Measurements from ENCODE around the gene TSC22D1.

The TSC22D1 gene

DNA sequence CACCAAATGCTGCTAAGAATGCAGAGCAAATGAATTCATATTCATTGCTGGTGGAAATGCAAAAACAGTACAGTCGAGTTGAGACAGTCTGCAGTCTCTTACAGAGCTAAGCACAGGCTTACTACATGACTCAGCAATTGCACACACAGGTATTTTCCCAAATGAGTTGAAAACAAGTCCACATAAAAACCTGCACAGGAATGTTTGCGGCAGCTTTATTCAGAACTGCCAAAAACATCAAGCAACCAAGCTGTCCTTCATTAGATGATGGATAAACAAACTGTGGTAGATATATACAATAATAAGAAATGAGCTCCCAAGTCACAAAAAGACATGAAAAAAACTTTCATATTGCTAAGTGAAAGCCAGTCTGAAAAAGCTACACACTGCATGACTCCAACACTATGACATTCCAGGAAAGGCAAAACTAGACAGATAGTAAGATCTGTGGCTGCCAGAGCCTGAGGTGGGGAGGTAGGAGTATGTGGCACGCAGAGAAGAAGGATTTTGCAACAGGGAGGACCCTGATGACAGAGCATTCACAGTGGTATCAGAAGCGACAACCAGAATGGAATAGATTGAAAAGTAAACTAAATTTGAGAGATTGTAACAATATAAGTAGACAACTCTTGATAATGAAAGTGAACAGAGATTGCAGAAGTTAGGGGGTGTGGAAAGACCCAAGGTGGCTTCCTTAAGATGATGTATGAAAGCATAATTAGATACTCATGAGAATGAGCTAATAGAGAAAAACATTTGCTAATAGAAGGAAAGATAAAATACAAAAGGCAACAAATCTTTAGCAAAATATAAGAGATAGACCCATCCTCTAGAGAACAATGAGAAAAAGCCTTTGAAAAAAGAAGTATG, 52.7 kb downstream of the TSC22D1 start:
- H2AFZ ChIP-seq (ENCODE audit: insufficient read depth, low read length, poor library complexity): no peak overlapping the region
- no peak overlapping the region for H2BK5ac ChIP-seq (ENCODE audit: low read depth, low read length, poor library complexity)
- no peak overlapping the region for H3K14ac ChIP-seq (ENCODE audit: low read length)
- H3K23ac ChIP-seq (ENCODE audit: low read length): no peak overlapping the region
- peaks cover 7% of the 10 kb centered on the region for H3K79me1 ChIP-seq (ENCODE audit: low read length)
- H4K12ac ChIP-seq (ENCODE audit: low read depth, low read length): no peak overlapping the region
- no peak overlapping the region for H3K9ac ChIP-seq (ENCODE audit: low read length)
- no peak overlapping the region for H4K91ac ChIP-seq (ENCODE audit: low read depth, low read length)
- no peak overlapping the region for H3K4ac ChIP-seq (ENCODE audit: low read depth, low read length)
- no peak overlapping the region for H3K18ac ChIP-seq (ENCODE audit: low read length)
- no peak overlapping the region for H2BK12ac ChIP-seq (ENCODE audit: low read length)
- H3K4me2 ChIP-seq (ENCODE audit: low read length): peak overlapping the region; percentile 49
- no CpG with 5 or more reads among the region's 4 CpGs for WGBS (ENCODE audit: extremely low coverage, insufficient coverage, insufficient read length)
- no peaks in the 10 kb centered on the region for H3K27me3 ChIP-seq (ENCODE audit: insufficient read depth, low read length)
- no peak overlapping the region for H4K8ac ChIP-seq (ENCODE audit: low read depth, low read length)
- no peak overlapping the region for H2AK5ac ChIP-seq (ENCODE audit: low read length)
- H3K4me3 ChIP-seq (ENCODE audit: low read depth, low read length): no peak overlapping the region
- no peaks in the 10 kb centered on the region for H3K9me3 ChIP-seq (ENCODE audit: insufficient read depth, low read depth, low read length)
- H3K4me1 ChIP-seq (ENCODE audit: control insufficient read depth in 1 of 2, insufficient read depth in 2 of 2, low read length in 2 of 2): peaks cover 0 to 11% of the 10 kb centered on the region in 2 experiments
- peak overlapping the region; percentile 93 for H3K27ac ChIP-seq (ENCODE audit: low read depth, low read length)
- H3K79me2 ChIP-seq (ENCODE audit: control insufficient read depth, insufficient read depth, low read length, poor library complexity): peaks cover 3% of the 10 kb centered on the region
- no peak overlapping the region for H2BK120ac ChIP-seq (ENCODE audit: insufficient read depth, low read length, poor library complexity)
- DNase-seq: peak; percentile 76 to 89
- no peaks in the 10 kb centered on the region for H3K36me3 ChIP-seq (ENCODE audit: control insufficient read depth in 1 of 2, insufficient read depth in 2 of 2, low read length in 2 of 2)

DNA sequence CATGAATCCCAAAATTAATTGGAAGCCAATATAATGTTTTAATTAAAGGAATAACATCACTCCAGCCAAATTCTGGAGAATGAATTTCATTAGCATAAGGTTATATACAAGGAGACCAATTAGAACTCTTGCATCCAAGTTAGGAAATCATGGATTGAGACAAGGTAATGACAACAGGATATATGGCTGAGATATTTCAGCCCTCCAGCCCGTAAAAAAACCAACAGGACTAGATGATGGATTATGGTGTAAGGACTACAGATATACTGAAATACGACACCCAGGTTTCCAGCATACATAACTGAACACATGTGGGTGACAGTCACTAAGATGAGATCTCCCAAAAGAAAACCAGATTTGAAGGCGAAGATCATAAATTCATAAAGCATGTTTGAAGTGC, 56.5 kb downstream of the TSC22D1 start:
- H3K79me1 ChIP-seq (ENCODE audit: low read length): peaks cover 1% of the 10 kb centered on the region
- H2BK120ac ChIP-seq (ENCODE audit: insufficient read depth, low read length, poor library complexity): no peak overlapping the region
- peaks cover 0 to 5% of the 10 kb centered on the region in 2 experiments for H3K4me1 ChIP-seq (ENCODE audit: control insufficient read depth in 1 of 2, insufficient read depth in 2 of 2, low read length in 2 of 2)
- no peak overlapping the region for H3K14ac ChIP-seq (ENCODE audit: low read length)
- H2AFZ ChIP-seq (ENCODE audit: insufficient read depth, low read length, poor library complexity): no peak overlapping the region
- no peaks in the 10 kb centered on the region for H3K9me3 ChIP-seq (ENCODE audit: insufficient read depth, low read depth, low read length)
- no peak overlapping the region for H3K4me2 ChIP-seq (ENCODE audit: low read length)
- WGBS (ENCODE audit: extremely low coverage, insufficient coverage, insufficient read length): no CpG with 5 or more reads among the region's 3 CpGs
- H4K12ac ChIP-seq (ENCODE audit: low read depth, low read length): no peak overlapping the region
- no peak for DNase-seq
- H2BK5ac ChIP-seq (ENCODE audit: low read depth, low read length, poor library complexity): no peak overlapping the region
- no peak overlapping the region for H2AK5ac ChIP-seq (ENCODE audit: low read length)
- H3K27ac ChIP-seq (ENCODE audit: low read depth, low read length): no peak overlapping the region
- H3K18ac ChIP-seq (ENCODE audit: low read length): no peak overlapping the region
- H4K8ac ChIP-seq (ENCODE audit: low read depth, low read length): no peak overlapping the region
- no peaks in the 10 kb centered on the region for H3K27me3 ChIP-seq (ENCODE audit: insufficient read depth, low read length)
- peaks cover 0 to 3% of the 10 kb centered on the region in 2 experiments for H3K36me3 ChIP-seq (ENCODE audit: control insufficient read depth in 1 of 2, insufficient read depth in 2 of 2, low read length in 2 of 2)
- no peak overlapping the region for H2BK12ac ChIP-seq (ENCODE audit: low read length)
- no peak overlapping the region for H3K4ac ChIP-seq (ENCODE audit: low read depth, low read length)
- H3K79me2 ChIP-seq (ENCODE audit: control insufficient read depth, insufficient read depth, low read length, poor library complexity): no peaks in the 10 kb centered on the region
- H3K9ac ChIP-seq (ENCODE audit: low read length): no peak overlapping the region
- H4K91ac ChIP-seq (ENCODE audit: low read depth, low read length): no peak overlapping the region
- no peak overlapping the region for H3K4me3 ChIP-seq (ENCODE audit: low read depth, low read length)
- H3K23ac ChIP-seq (ENCODE audit: low read length): no peak overlapping the region

DNA sequence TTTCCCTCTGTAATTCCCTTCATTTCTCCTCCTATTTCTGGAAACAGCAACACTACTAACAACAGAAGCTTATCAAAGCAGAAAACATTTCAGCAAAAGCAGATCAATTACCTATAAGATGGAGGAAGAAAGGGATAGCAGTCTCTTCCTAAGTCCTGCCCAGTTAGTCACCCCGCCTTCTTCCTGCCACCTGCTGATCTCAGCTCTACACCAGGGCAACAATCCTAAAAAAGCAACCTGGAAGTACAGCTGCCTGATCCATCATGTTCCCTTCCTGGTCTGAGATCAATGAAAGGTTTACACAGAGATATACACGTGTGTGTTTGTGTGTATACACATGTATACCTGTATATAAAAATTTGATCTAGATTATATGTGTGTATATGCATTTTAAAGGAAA, 59.4 kb downstream of the TSC22D1 start:
- H3K4me3 ChIP-seq (ENCODE audit: low read depth, low read length): no peak overlapping the region
- no peak overlapping the region for H4K91ac ChIP-seq (ENCODE audit: low read depth, low read length)
- H3K4ac ChIP-seq (ENCODE audit: low read depth, low read length): no peak overlapping the region
- no peak overlapping the region for H4K12ac ChIP-seq (ENCODE audit: low read depth, low read length)
- H2AK5ac ChIP-seq (ENCODE audit: low read length): no peak overlapping the region
- no peak overlapping the region for H4K8ac ChIP-seq (ENCODE audit: low read depth, low read length)
- DNase-seq: no peak
- peaks cover under 1% of the 10 kb centered on the region for H3K79me1 ChIP-seq (ENCODE audit: low read length)
- H3K27me3 ChIP-seq (ENCODE audit: insufficient read depth, low read length): no peaks in the 10 kb centered on the region
- H2BK5ac ChIP-seq (ENCODE audit: low read depth, low read length, poor library complexity): no peak overlapping the region
- H3K18ac ChIP-seq (ENCODE audit: low read length): no peak overlapping the region
- no CpG with 5 or more reads among the region's 2 CpGs for WGBS (ENCODE audit: extremely low coverage, insufficient coverage, insufficient read length)
- no peak overlapping the region for H3K14ac ChIP-seq (ENCODE audit: low read length)
- no peaks in the 10 kb centered on the region for H3K4me1 ChIP-seq (ENCODE audit: control insufficient read depth in 1 of 2, insufficient read depth in 2 of 2, low read length in 2 of 2)
- no peak overlapping the region for H2BK120ac ChIP-seq (ENCODE audit: insufficient read depth, low read length, poor library complexity)
- H3K9ac ChIP-seq (ENCODE audit: low read length): no peak overlapping the region
- no peak overlapping the region for H3K27ac ChIP-seq (ENCODE audit: low read depth, low read length)
- no peaks in the 10 kb centered on the region for H3K9me3 ChIP-seq (ENCODE audit: insufficient read depth, low read depth, low read length)
- H3K79me2 ChIP-seq (ENCODE audit: control insufficient read depth, insufficient read depth, low read length, poor library complexity): no peaks in the 10 kb centered on the region
- no peak overlapping the region for H2AFZ ChIP-seq (ENCODE audit: insufficient read depth, low read length, poor library complexity)
- no peak overlapping the region for H3K4me2 ChIP-seq (ENCODE audit: low read length)
- peaks cover 0 to 6% of the 10 kb centered on the region in 2 experiments for H3K36me3 ChIP-seq (ENCODE audit: control insufficient read depth in 1 of 2, insufficient read depth in 2 of 2, low read length in 2 of 2)
- no peak overlapping the region for H2BK12ac ChIP-seq (ENCODE audit: low read length)
- no peak overlapping the region for H3K23ac ChIP-seq (ENCODE audit: low read length)

GRCh38 chr13:44514278-44514677, 61.9 kb downstream of the TSC22D1 start:
- H2AFZ ChIP-seq (ENCODE audit: insufficient read depth, low read length, poor library complexity): no peak overlapping the region
- H3K9me3 ChIP-seq (ENCODE audit: insufficient read depth, low read depth, low read length): no peaks in the 10 kb centered on the region
- H3K36me3 ChIP-seq (ENCODE audit: control insufficient read depth in 1 of 2, insufficient read depth in 2 of 2, low read length in 2 of 2): peaks cover 0 to 10% of the 10 kb centered on the region in 2 experiments
- H3K79me1 ChIP-seq (ENCODE audit: low read length): no peaks in the 10 kb centered on the region
- no peak overlapping the region for H4K8ac ChIP-seq (ENCODE audit: low read depth, low read length)
- H3K4ac ChIP-seq (ENCODE audit: low read depth, low read length): no peak overlapping the region
- H3K9ac ChIP-seq (ENCODE audit: low read length): no peak overlapping the region
- H3K27ac ChIP-seq (ENCODE audit: low read depth, low read length): no peak overlapping the region
- H2AK5ac ChIP-seq (ENCODE audit: low read length): no peak overlapping the region
- no peak for DNase-seq
- H3K14ac ChIP-seq (ENCODE audit: low read length): no peak overlapping the region
- no peak overlapping the region for H3K4me2 ChIP-seq (ENCODE audit: low read length)
- no CpG with 5 or more reads among the region's 6 CpGs for WGBS (ENCODE audit: extremely low coverage, insufficient coverage, insufficient read length)
- no peaks in the 10 kb centered on the region for H3K4me1 ChIP-seq (ENCODE audit: control insufficient read depth in 1 of 2, insufficient read depth in 2 of 2, low read length in 2 of 2)
- H3K4me3 ChIP-seq (ENCODE audit: low read depth, low read length): no peak overlapping the region
- H3K79me2 ChIP-seq (ENCODE audit: control insufficient read depth, insufficient read depth, low read length, poor library complexity): no peaks in the 10 kb centered on the region
- no peak overlapping the region for H3K18ac ChIP-seq (ENCODE audit: low read length)
- H3K23ac ChIP-seq (ENCODE audit: low read length): no peak overlapping the region
- H3K27me3 ChIP-seq (ENCODE audit: insufficient read depth, low read length): no peaks in the 10 kb centered on the region
- H2BK5ac ChIP-seq (ENCODE audit: low read depth, low read length, poor library complexity): no peak overlapping the region
- H4K12ac ChIP-seq (ENCODE audit: low read depth, low read length): no peak overlapping the region
- no peak overlapping the region for H2BK12ac ChIP-seq (ENCODE audit: low read length)
- H4K91ac ChIP-seq (ENCODE audit: low read depth, low read length): no peak overlapping the region
- no peak overlapping the region for H2BK120ac ChIP-seq (ENCODE audit: insufficient read depth, low read length, poor library complexity)

All from trophoblast cell (in vitro differentiated cells and primary cell).